ENCODE measurements around the gene BLMH.
"Not testable (repeated sequence)": the region's sequence is repeated elsewhere in the genome, so short reads cannot be mapped to it uniquely, and the experiment has no call there.

Gene BLMH

GRCh38 chr17:30219833-30220232 is 71.9 kb downstream of the BLMH start:
- H3K27ac Mint-ChIP-seq, result no peak overlapping the region

GRCh38 chr17:30219315-30219714 is 72.4 kb downstream of the BLMH start:
- H3K27me3 Mint-ChIP-seq, result no peaks in the 10 kb centered on the region
- H3K27ac Mint-ChIP-seq, result no peak overlapping the region
- H3K4me1 Mint-ChIP-seq (ENCODE audit: low read depth), result no peaks in the 10 kb centered on the region
- no peak overlapping the region for H3K4me3 Mint-ChIP-seq
- H3K36me3 Mint-ChIP-seq, result no peaks in the 10 kb centered on the region
- H3K9me3 Mint-ChIP-seq (ENCODE audit: low read depth), result no peaks in the 10 kb centered on the region

More at GRCh38 chr17:30219833-30220232, 71.9 kb downstream of the BLMH start:
- Mint-ChIP-seq H3K36me3 (no peaks in the 10 kb centered on the region), H3K27me3 (no peaks in the 10 kb centered on the region), H3K9me3 (ENCODE audit: low read depth) (no peaks in the 10 kb centered on the region), H3K4me3 (no peak overlapping the region), H3K4me1 (ENCODE audit: low read depth) (no peaks in the 10 kb centered on the region)

- Mint-ChIP-seq H3K36me3 (no peaks in the 10 kb centered on the region), H3K4me1 (ENCODE audit: low read depth) (no peaks in the 10 kb centered on the region), H3K27ac (no peak overlapping the region), H3K4me3 (no peak overlapping the region), H3K27me3 (no peaks in the 10 kb centered on the region), H3K9me3 (ENCODE audit: low read depth) (no peaks in the 10 kb centered on the region)
Measured at GRCh38 chr17:30218799-30219198, 72.9 kb downstream of the BLMH start.

- Mint-ChIP-seq H3K27ac (no peak overlapping the region), H3K9me3 (ENCODE audit: low read depth) (no peaks in the 10 kb centered on the region), H3K4me1 (ENCODE audit: low read depth) (no peaks in the 10 kb centered on the region), H3K36me3 (no peaks in the 10 kb centered on the region), H3K27me3 (no peaks in the 10 kb centered on the region), H3K4me3 (no peak overlapping the region)
Measured at GRCh38 chr17:30217746-30218245, 73.9 kb downstream of the BLMH start.

- Mint-ChIP-seq H3K4me3 (no peak overlapping the region), H3K9me3 (ENCODE audit: low read depth) (no peaks in the 10 kb centered on the region), H3K4me1 (ENCODE audit: low read depth) (no peaks in the 10 kb centered on the region), H3K27me3 (no peaks in the 10 kb centered on the region), H3K27ac (no peak overlapping the region), H3K36me3 (no peaks in the 10 kb centered on the region)
Measured at GRCh38 chr17:30217054-30217453, 74.7 kb downstream of the BLMH start.

- no peaks in the 10 kb centered on the region for H3K36me3 Mint-ChIP-seq
Measured at GRCh38 chr17:30212750-30213149, 79.0 kb downstream of the BLMH start.

GRCh38 chr17:30211371-30211770 is 80.4 kb downstream of the BLMH start:
- no peak overlapping the region for H3K27ac Mint-ChIP-seq
- no peak overlapping the region for H3K4me3 Mint-ChIP-seq
- peaks cover 5% of the 10 kb centered on the region for H3K27me3 Mint-ChIP-seq
- no peaks in the 10 kb centered on the region for H3K36me3 Mint-ChIP-seq
- no peaks in the 10 kb centered on the region for H3K9me3 Mint-ChIP-seq (ENCODE audit: low read depth)
- H3K4me1 Mint-ChIP-seq (ENCODE audit: low read depth), result no peaks in the 10 kb centered on the region

More at GRCh38 chr17:30212750-30213149, 79.0 kb downstream of the BLMH start:
- H3K4me1 Mint-ChIP-seq (ENCODE audit: low read depth), result no peaks in the 10 kb centered on the region
- no peak overlapping the region for H3K27ac Mint-ChIP-seq
- H3K27me3 Mint-ChIP-seq, result peaks cover 4% of the 10 kb centered on the region
- no peak overlapping the region for H3K4me3 Mint-ChIP-seq
- no peaks in the 10 kb centered on the region for H3K9me3 Mint-ChIP-seq (ENCODE audit: low read depth)

- Mint-ChIP-seq H3K27me3 (peaks cover 5% of the 10 kb centered on the region), H3K4me3 (no peak overlapping the region), H3K27ac (no peak overlapping the region), H3K36me3 (no peaks in the 10 kb centered on the region), H3K4me1 (ENCODE audit: low read depth) (no peaks in the 10 kb centered on the region), H3K9me3 (ENCODE audit: low read depth) (no peaks in the 10 kb centered on the region)
Measured at GRCh38 chr17:30210901-30211300, 80.8 kb downstream of the BLMH start.

- H3K9me3 Mint-ChIP-seq (ENCODE audit: low read depth), result no peaks in the 10 kb centered on the region
- H3K36me3 Mint-ChIP-seq, result no peaks in the 10 kb centered on the region
- no peak overlapping the region for H3K4me3 Mint-ChIP-seq
- H3K27ac Mint-ChIP-seq, result no peak overlapping the region
- H3K27me3 Mint-ChIP-seq, result peaks cover 5% of the 10 kb centered on the region
- no peaks in the 10 kb centered on the region for H3K4me1 Mint-ChIP-seq (ENCODE audit: low read depth)
Measured at GRCh38 chr17:30210366-30210765, 81.4 kb downstream of the BLMH start.

GRCh38 chr17:30209930-30210329 is 81.8 kb downstream of the BLMH start:
- Mint-ChIP-seq H3K27ac (no peak overlapping the region), H3K9me3 (ENCODE audit: low read depth) (no peaks in the 10 kb centered on the region), H3K4me1 (ENCODE audit: low read depth) (no peaks in the 10 kb centered on the region), H3K27me3 (peaks cover 5% of the 10 kb centered on the region), H3K4me3 (no peak overlapping the region), H3K36me3 (no peaks in the 10 kb centered on the region)

GRCh38 chr17:30208214-30208613 is 83.5 kb downstream of the BLMH start:
- H3K36me3 Mint-ChIP-seq, result no peaks in the 10 kb centered on the region
- no peaks in the 10 kb centered on the region for H3K4me1 Mint-ChIP-seq (ENCODE audit: low read depth)
- H3K4me3 Mint-ChIP-seq, result no peak overlapping the region
- peaks cover 6% of the 10 kb centered on the region for H3K27me3 Mint-ChIP-seq
- H3K9me3 Mint-ChIP-seq (ENCODE audit: low read depth), result no peaks in the 10 kb centered on the region
- no peak overlapping the region for H3K27ac Mint-ChIP-seq

GRCh38 chr17:30207655-30208054 is 84.1 kb downstream of the BLMH start:
- Mint-ChIP-seq H3K9me3 (ENCODE audit: low read depth) (no peaks in the 10 kb centered on the region), H3K36me3 (no peaks in the 10 kb centered on the region), H3K27me3 (peaks cover 11% of the 10 kb centered on the region), H3K27ac (no peak overlapping the region), H3K4me3 (no peak overlapping the region), H3K4me1 (ENCODE audit: low read depth) (no peaks in the 10 kb centered on the region)

GRCh38 chr17:30203471-30203981 is 88.2 kb downstream of the BLMH start:
- Mint-ChIP-seq H3K27me3 (peaks cover 14% of the 10 kb centered on the region), H3K27ac (no peak overlapping the region), H3K4me3 (no peak overlapping the region), H3K4me1 (ENCODE audit: low read depth) (no peaks in the 10 kb centered on the region), H3K9me3 (ENCODE audit: low read depth) (no peaks in the 10 kb centered on the region), H3K36me3 (no peaks in the 10 kb centered on the region)

GRCh38 chr17:30200656-30201055 is 91.1 kb downstream of the BLMH start:
- not testable (repeated sequence) for H3K36me3 Mint-ChIP-seq; H3K4me1 Mint-ChIP-seq (ENCODE audit: low read depth); H3K27me3 Mint-ChIP-seq; H3K27ac Mint-ChIP-seq; H3K9me3 Mint-ChIP-seq (ENCODE audit: low read depth); H3K4me3 Mint-ChIP-seq

- Mint-ChIP-seq H3K4me3 (no peak overlapping the region), H3K4me1 (ENCODE audit: low read depth) (no peaks in the 10 kb centered on the region), H3K36me3 (no peaks in the 10 kb centered on the region), H3K27ac (no peak overlapping the region), H3K9me3 (ENCODE audit: low read depth) (no peaks in the 10 kb centered on the region), H3K27me3 (peaks cover 9% of the 10 kb centered on the region)
Measured at GRCh38 chr17:30200106-30200505, 91.6 kb downstream of the BLMH start.

- H3K4me3 Mint-ChIP-seq, result no peak overlapping the region
- no peaks in the 10 kb centered on the region for H3K4me1 Mint-ChIP-seq (ENCODE audit: low read depth)
- peaks cover 9% of the 10 kb centered on the region for H3K27me3 Mint-ChIP-seq
- H3K9me3 Mint-ChIP-seq (ENCODE audit: low read depth), result no peaks in the 10 kb centered on the region
- H3K27ac Mint-ChIP-seq, result no peak overlapping the region
- H3K36me3 Mint-ChIP-seq, result no peaks in the 10 kb centered on the region
Measured at GRCh38 chr17:30199600-30199999, 92.1 kb downstream of the BLMH start.

Measured in activated naive CD8-positive, alpha-beta T cell (primary cell).